ENCODE measurements around the gene ARPC2.

Gene ARPC2

DNA sequence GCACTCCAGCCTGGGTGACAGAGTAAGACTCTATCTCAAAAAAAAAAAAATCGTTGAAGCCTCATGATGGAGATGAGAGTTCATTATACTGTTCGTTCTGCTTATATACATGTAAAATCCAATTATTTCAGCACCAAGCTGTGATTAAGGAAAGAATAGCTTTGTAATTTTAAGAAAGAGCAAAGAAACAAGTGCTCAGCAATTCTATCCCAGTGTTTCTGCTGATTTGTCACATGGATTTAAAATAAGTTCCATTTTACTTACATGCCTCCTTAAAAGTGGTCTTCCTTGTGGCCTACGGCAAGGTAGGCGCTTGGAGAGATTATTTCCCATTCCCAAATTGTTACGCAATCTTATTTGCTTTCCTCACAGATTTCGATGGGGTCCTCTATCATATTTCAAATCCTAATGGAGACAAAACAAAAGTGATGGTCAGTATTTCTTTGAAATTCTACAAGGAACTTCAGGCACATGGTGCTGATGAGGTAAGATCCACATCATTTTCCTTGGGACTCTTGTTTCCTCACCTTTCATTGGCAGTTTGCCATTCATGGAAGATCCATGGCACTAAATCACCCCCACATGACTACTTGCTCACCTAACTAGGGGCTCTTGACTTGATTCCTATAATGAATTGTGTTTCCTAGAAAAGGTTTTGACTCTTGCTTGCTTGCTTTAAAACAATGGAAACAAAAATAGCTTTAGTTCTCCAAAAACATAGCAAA, 11.5 kb downstream of the ARPC2 start:
- Histone ChIP-seq H3K36me3 (ENCODE audit: insufficient read depth, low read length) (peaks cover 83% of the 10 kb centered on the region), H3K27me3 (ENCODE audit: insufficient read depth, low read length, poor library complexity, severe bottlenecking) (no peaks in the 10 kb centered on the region), H3K9me3 (ENCODE audit: insufficient read depth, low read depth, low read length) (no peaks in the 10 kb centered on the region), H3F3A (ENCODE audit: low read depth) (peaks cover 12% of the 10 kb centered on the region), H3K4me3 (ENCODE audit: low read length, poor library complexity, severe bottlenecking) (peak overlapping the region; percentile 64), H2AFZ (ENCODE audit: low read length) (no peak overlapping the region), H3K4me2 (ENCODE audit: low read depth, low read length, poor library complexity, severe bottlenecking) (peak overlapping the region; percentile 66), H3K4me1 (ENCODE audit: insufficient read depth, low read length, poor library complexity, severe bottlenecking) (peaks cover 58% of the 10 kb centered on the region), H4K20me1 (ENCODE audit: insufficient read depth, low read length, poor library complexity, severe bottlenecking) (peaks cover 27% of the 10 kb centered on the region), H3K79me2 (ENCODE audit: insufficient read depth, low read length) (peaks cover 82% of the 10 kb centered on the region), H3K9ac (ENCODE audit: low read depth, low read length, poor library complexity, severe bottlenecking) (peak overlapping the region; percentile 72), H3K9me2 (replicated peaks; ENCODE audit: low read depth, low read length) (no peaks in the 10 kb centered on the region)
- TF ChIP-seq, protein P1, sequence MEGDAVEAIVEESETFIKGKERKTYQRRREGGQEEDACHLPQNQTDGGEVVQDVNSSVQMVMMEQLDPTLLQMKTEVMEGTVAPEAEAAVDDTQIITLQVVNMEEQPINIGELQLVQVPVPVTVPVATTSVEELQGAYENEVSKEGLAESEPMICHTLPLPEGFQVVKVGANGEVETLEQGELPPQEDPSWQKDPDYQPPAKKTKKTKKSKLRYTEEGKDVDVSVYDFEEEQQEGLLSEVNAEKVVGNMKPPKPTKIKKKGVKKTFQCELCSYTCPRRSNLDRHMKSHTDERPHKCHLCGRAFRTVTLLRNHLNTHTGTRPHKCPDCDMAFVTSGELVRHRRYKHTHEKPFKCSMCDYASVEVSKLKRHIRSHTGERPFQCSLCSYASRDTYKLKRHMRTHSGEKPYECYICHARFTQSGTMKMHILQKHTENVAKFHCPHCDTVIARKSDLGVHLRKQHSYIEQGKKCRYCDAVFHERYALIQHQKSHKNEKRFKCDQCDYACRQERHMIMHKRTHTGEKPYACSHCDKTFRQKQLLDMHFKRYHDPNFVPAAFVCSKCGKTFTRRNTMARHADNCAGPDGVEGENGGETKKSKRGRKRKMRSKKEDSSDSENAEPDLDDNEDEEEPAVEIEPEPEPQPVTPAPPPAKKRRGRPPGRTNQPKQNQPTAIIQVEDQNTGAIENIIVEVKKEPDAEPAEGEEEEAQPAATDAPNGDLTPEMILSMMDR (conservative IDR thresholded peaks at IDR 0.05; ENCODE audit: low read length), result no peak
- TF ChIP-seq EZH2phosphoT487 (IDR thresholded peaks at IDR 0.05; ENCODE audit: borderline replicate concordance), result no peak

DNA sequence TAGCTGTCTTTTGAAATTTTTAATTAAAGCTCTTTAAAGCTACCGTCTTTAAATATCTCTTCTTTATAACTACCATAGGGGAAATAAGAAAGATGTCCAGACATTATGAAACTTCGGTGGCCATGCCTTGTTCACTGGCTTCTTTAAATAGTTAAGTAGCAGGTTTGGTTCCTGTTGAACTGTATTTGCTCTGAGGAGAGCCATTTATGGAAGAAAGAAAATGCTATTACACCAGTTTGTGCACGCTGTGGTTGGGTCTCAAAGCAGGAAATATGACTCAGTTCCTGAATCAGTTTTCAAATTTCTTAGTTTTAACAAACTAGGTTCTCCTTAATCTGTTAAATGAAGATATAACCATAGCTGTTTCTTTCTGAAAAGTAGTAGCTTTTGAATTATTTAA, 12.2 kb downstream of the ARPC2 start:
- Histone ChIP-seq H3F3A (ENCODE audit: low read depth) (peaks cover 12% of the 10 kb centered on the region), H3K9me2 (replicated peaks; ENCODE audit: low read depth, low read length) (no peaks in the 10 kb centered on the region), H3K4me2 (ENCODE audit: low read depth, low read length, poor library complexity, severe bottlenecking) (peak overlapping the region; percentile 66), H2AFZ (ENCODE audit: low read length) (no peak overlapping the region), H3K4me1 (ENCODE audit: insufficient read depth, low read length, poor library complexity, severe bottlenecking) (peaks cover 51% of the 10 kb centered on the region), H4K20me1 (ENCODE audit: insufficient read depth, low read length, poor library complexity, severe bottlenecking) (peaks cover 20% of the 10 kb centered on the region), H3K36me3 (ENCODE audit: insufficient read depth, low read length) (peaks cover 83% of the 10 kb centered on the region), H3K9me3 (ENCODE audit: insufficient read depth, low read depth, low read length) (no peaks in the 10 kb centered on the region), H3K9ac (ENCODE audit: low read depth, low read length, poor library complexity, severe bottlenecking) (peak overlapping the region; percentile 72), H3K27me3 (ENCODE audit: insufficient read depth, low read length, poor library complexity, severe bottlenecking) (no peaks in the 10 kb centered on the region), H3K79me2 (ENCODE audit: insufficient read depth, low read length) (peaks cover 82% of the 10 kb centered on the region), H3K4me3 (ENCODE audit: low read length, poor library complexity, severe bottlenecking) (peak overlapping the region; percentile 64)
- no peak for TF ChIP-seq EZH2phosphoT487 (IDR thresholded peaks at IDR 0.05; ENCODE audit: borderline replicate concordance)
- TF ChIP-seq, protein P1 (conservative IDR thresholded peaks at IDR 0.05; ENCODE audit: low read length), result no peak

DNA sequence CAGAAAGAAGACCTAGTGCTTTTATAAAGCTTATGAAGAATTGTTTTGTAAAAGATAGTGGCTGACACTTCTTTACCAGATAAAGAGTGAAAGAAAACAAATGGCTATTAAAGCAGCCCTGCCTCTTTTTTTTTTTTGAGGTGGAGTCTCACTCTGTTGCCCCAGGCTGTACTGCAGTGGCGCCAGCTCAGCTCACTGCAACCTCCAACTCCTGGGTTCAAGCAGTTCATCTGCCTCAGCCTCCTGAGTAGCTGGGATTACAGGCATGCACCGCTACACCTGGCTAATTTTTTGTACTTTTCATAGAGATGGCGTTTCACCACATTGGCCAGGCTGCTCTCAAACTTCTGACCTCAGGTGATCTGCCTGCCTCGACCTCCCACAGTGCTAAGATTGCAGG, 12.9 kb downstream of the ARPC2 start:
- Histone ChIP-seq H3F3A (ENCODE audit: low read depth) (peaks cover 12% of the 10 kb centered on the region), H3K36me3 (ENCODE audit: insufficient read depth, low read length) (peaks cover 83% of the 10 kb centered on the region), H3K27me3 (ENCODE audit: insufficient read depth, low read length, poor library complexity, severe bottlenecking) (no peaks in the 10 kb centered on the region), H3K4me2 (ENCODE audit: low read depth, low read length, poor library complexity, severe bottlenecking) (peak overlapping the region; percentile 66), H3K9ac (ENCODE audit: low read depth, low read length, poor library complexity, severe bottlenecking) (peak overlapping the region; percentile 72), H3K4me3 (ENCODE audit: low read length, poor library complexity, severe bottlenecking) (peak overlapping the region; percentile 64), H3K4me1 (ENCODE audit: insufficient read depth, low read length, poor library complexity, severe bottlenecking) (peaks cover 45% of the 10 kb centered on the region), H2AFZ (ENCODE audit: low read length) (no peak overlapping the region), H3K9me3 (ENCODE audit: insufficient read depth, low read depth, low read length) (no peaks in the 10 kb centered on the region), H3K79me2 (ENCODE audit: insufficient read depth, low read length) (peaks cover 80% of the 10 kb centered on the region), H4K20me1 (ENCODE audit: insufficient read depth, low read length, poor library complexity, severe bottlenecking) (peaks cover 14% of the 10 kb centered on the region), H3K9me2 (replicated peaks; ENCODE audit: low read depth, low read length) (no peaks in the 10 kb centered on the region)
- TF ChIP-seq EZH2phosphoT487 (IDR thresholded peaks at IDR 0.05; ENCODE audit: borderline replicate concordance), result no peak
- TF ChIP-seq, protein P1 (conservative IDR thresholded peaks at IDR 0.05; ENCODE audit: low read length), result no peak
